Sigmoid colon (tissue), 4 donors: Measurements from ENCODE around the gene PUS1.

ENCODE experiments used
- CTCF ChIP-seq, 4 experiments: fragments of 450-650 bp in 3 of 4; fragments of 200-600 bp in 1 of 4; IDR thresholded peaks; one replicate each; pipeline ENCODE4 v1.5.1; 2016 to 2019; ENCODE audit warnings: antibody characterized with exemption in 4 of 4, mild to moderate bottlenecking in 3 of 4, moderate library complexity in 2 of 4
- EP300 ChIP-seq, 4 donors: sonication (generic); formaldehyde crosslinking; IDR thresholded peaks; one replicate each; pipeline ENCODE4 v1.6.1; 2017; ENCODE audit warnings: antibody characterized with exemption in 4 of 4
- POLR2A ChIP-seq, 2 donors: fragments of 450-650 bp; IDR thresholded peaks; one replicate each; pipeline ENCODE4 v1.6.1; 2016; ENCODE audit warnings: antibody characterized with exemption in 2 of 2, mild to moderate bottlenecking in 2 of 2, moderate library complexity in 2 of 2
- POLR2AphosphoS5 ChIP-seq, 4 donors: sonication (generic); formaldehyde crosslinking; IDR thresholded peaks; one replicate each; pipeline ENCODE4 v1.6.1; 2017; ENCODE audit warnings: antibody characterized with exemption in 4 of 4

- no peak for TF ChIP-seq CTCF (IDR thresholded peaks at IDR 0.05)
- TF ChIP-seq POLR2A (IDR thresholded peaks at IDR 0.05) = no peak
- no peak for TF ChIP-seq EP300 (IDR thresholded peaks at IDR 0.05)
- no peak for TF ChIP-seq POLR2AphosphoS5 (IDR thresholded peaks at IDR 0.05)
Observed at GRCh38 chr12:131894981-131895639, 34.0 kb upstream of the PUS1 start.
